Measurements from ENCODE around the gene SAP130. TPM values are rescaled to one million over a fixed set of nuclear protein-coding genes. Genes with fewer than 3 reads are reported as not detected.

Gene SAP130
- 10 to 100 TPM; 47.7 to 58.9 TPM for total RNA-seq
- 40.1 TPM for polyA plus RNA-seq (2013, experiment 1 of 2)
- polyA plus RNA-seq (2013, experiment 2 of 2): 37.6 TPM
- long read RNA-seq, experiment 1, full-length matches to known transcripts: 3 of 27 reads
- long read RNA-seq, experiment 1, partial matches to known transcripts: 15 of 27 reads
- long read RNA-seq, experiment 1, other reads (novel, unspliced or antisense): 9 of 27 reads
- long read RNA-seq, experiment 2, full-length matches to known transcripts: 38 of 90 reads
- long read RNA-seq, experiment 2, partial matches to known transcripts: 13 of 90 reads
- long read RNA-seq, experiment 2, other reads (novel, unspliced or antisense): 39 of 90 reads
- long read RNA-seq, experiment 3, full-length matches to known transcripts: 2 of 10 reads
- long read RNA-seq, experiment 3, partial matches to known transcripts: 5 of 10 reads
- long read RNA-seq, experiment 3, other reads (novel, unspliced or antisense): 3 of 10 reads
- long read RNA-seq, experiment 4, partial matches to known transcripts: 5 of 7 reads
- long read RNA-seq, experiment 4, other reads (novel, unspliced or antisense): 2 of 7 reads

DNA sequence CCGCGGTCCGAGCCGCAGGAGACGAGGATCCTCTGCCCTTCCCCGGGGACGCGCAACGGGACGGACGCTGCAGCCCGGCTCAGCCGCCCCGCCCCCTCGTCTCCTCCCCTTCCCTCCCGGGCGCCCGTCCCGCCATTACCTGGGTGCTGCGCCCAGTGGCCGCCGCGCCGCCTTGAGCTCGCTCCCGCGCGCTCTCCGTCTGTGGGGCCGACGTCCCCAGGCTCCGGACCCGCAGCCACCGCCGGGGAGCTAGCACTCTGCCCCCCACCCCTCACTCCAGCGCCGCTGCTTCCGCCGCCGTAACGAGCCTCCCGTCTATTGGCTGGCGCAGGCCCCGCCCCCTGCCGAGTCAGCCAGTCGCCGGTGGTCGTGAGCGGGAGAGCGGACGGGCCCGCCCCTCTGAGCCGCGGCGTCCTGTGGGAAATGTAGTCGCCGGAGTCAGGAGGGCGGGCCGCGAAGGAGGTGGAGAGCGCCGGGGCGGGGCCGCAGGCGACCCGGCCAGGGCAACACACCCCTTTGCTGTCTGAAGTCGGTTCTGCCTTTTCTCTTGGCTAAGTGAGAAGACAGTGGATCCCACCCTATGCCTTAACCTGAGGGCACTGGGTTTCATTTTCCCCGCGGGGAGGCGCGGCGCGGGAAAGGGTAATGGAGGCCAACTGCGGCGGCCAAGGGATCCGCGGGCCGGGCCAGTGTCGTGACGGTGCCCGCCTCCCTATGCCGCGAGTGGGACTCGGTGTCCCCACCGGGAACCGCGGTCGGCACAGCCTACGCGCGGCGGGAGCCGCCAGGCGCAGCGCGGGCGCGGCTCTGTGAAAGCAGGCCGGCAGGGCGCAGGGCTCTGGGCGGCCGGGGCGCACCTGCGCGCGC is at the start of gene SAP130:
Gene SAP130, minus strand, starts transcription at position 259 of the 867 bp plus-strand sequence. CDS start 1,767 bp downstream, outside the sequence.
- H3K27me3 ChIP-seq (ENCODE audit: control insufficient read depth, insufficient read depth, low read length, poor library complexity, severe bottlenecking): peaks cover 28% of the 10 kb centered on the region
- TF ChIP-seq, protein P1, sequence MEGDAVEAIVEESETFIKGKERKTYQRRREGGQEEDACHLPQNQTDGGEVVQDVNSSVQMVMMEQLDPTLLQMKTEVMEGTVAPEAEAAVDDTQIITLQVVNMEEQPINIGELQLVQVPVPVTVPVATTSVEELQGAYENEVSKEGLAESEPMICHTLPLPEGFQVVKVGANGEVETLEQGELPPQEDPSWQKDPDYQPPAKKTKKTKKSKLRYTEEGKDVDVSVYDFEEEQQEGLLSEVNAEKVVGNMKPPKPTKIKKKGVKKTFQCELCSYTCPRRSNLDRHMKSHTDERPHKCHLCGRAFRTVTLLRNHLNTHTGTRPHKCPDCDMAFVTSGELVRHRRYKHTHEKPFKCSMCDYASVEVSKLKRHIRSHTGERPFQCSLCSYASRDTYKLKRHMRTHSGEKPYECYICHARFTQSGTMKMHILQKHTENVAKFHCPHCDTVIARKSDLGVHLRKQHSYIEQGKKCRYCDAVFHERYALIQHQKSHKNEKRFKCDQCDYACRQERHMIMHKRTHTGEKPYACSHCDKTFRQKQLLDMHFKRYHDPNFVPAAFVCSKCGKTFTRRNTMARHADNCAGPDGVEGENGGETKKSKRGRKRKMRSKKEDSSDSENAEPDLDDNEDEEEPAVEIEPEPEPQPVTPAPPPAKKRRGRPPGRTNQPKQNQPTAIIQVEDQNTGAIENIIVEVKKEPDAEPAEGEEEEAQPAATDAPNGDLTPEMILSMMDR (conservative IDR thresholded peaks at IDR 0.05): peak; percentile 24
- WGBS, 2 experiments (ENCODE audit: insufficient coverage in 1 of 2, insufficient read length in 1 of 2): 0 to 1% methylated on average over 52 to 106 of the region's 106 CpGs
- peak; percentile 99 for DNase-seq
- Mint-ChIP-seq H3K27ac (peak within 1 kb of the TSS; percentile 93), H3K36me3 (ENCODE audit: low read depth) (peaks cover 9% of the 10 kb centered on the region), H3K27me3 (ENCODE audit: insufficient read depth) (peaks cover 33% of the 10 kb centered on the region), H3K9me3 (peaks cover 21% of the 10 kb centered on the region), H3K4me3 (peak within 1 kb of the TSS; percentile 90), H3K4me1 (peaks cover 9% of the 10 kb centered on the region)
- H3K27ac ChIP-seq (ENCODE audit: low read depth, low read length): peak within 1 kb of the TSS; percentile 89
- H3K9me3 ChIP-seq (ENCODE audit: control insufficient read depth, low read length): peaks cover 17% of the 10 kb centered on the region
- peaks cover 18% of the 10 kb centered on the region for H3K36me3 ChIP-seq (ENCODE audit: control insufficient read depth, insufficient read depth, low read length)
- H3K4me3 ChIP-seq (ENCODE audit: low read length): peak within 1 kb of the TSS; percentile 85
- peak within 1 kb of the TSS; percentile 74 for H3K9ac ChIP-seq (ENCODE audit: extremely low read depth, low read length, poor library complexity, severe bottlenecking)
- no peaks in the 10 kb centered on the region for H3K4me1 ChIP-seq (ENCODE audit: control insufficient read depth, insufficient read depth, low read length)

GRCh38 chr2:128076461-128077106 is 48.7 kb upstream of the SAP130 start:
- TF ChIP-seq, protein P1 (conservative IDR thresholded peaks at IDR 0.05): no peak
- H3K36me3 ChIP-seq (ENCODE audit: control insufficient read depth, insufficient read depth, low read length): no peaks in the 10 kb centered on the region
- H3K9me3 ChIP-seq (ENCODE audit: control insufficient read depth, low read length): no peaks in the 10 kb centered on the region
- no peaks in the 10 kb centered on the region for H3K4me1 ChIP-seq (ENCODE audit: control insufficient read depth, insufficient read depth, low read length)
- H3K9ac ChIP-seq (ENCODE audit: extremely low read depth, low read length, poor library complexity, severe bottlenecking): no peak overlapping the region
- 94 to 96% methylated on average over 5 to 7 of the region's 7 CpGs for WGBS, 2 experiments (ENCODE audit: insufficient coverage in 1 of 2, insufficient read length in 1 of 2)
- H3K4me3 ChIP-seq (ENCODE audit: low read length): no peak overlapping the region
- no peak overlapping the region for H3K4me3 Mint-ChIP-seq
- no peaks in the 10 kb centered on the region for H3K36me3 Mint-ChIP-seq (ENCODE audit: low read depth)
- no peak for DNase-seq
- no peak overlapping the region for H3K27ac Mint-ChIP-seq
- H3K4me1 Mint-ChIP-seq: no peaks in the 10 kb centered on the region
- H3K9me3 Mint-ChIP-seq: peaks cover 6% of the 10 kb centered on the region
- H3K27ac ChIP-seq (ENCODE audit: low read depth, low read length): no peak overlapping the region
- H3K27me3 ChIP-seq (ENCODE audit: control insufficient read depth, insufficient read depth, low read length, poor library complexity, severe bottlenecking): no peaks in the 10 kb centered on the region
- peaks cover 7% of the 10 kb centered on the region for H3K27me3 Mint-ChIP-seq (ENCODE audit: insufficient read depth)

- peaks cover 2% of the 10 kb centered on the region for H3K27me3 Mint-ChIP-seq (ENCODE audit: insufficient read depth)
- Histone ChIP-seq H3K27me3 (ENCODE audit: control insufficient read depth, insufficient read depth, low read length, poor library complexity, severe bottlenecking) (no peaks in the 10 kb centered on the region), H3K9ac (ENCODE audit: extremely low read depth, low read length, poor library complexity, severe bottlenecking) (no peak overlapping the region), H3K4me1 (ENCODE audit: control insufficient read depth, insufficient read depth, low read length) (no peaks in the 10 kb centered on the region), H3K4me3 (ENCODE audit: low read length) (no peak overlapping the region), H3K36me3 (ENCODE audit: control insufficient read depth, insufficient read depth, low read length) (no peaks in the 10 kb centered on the region), H3K27ac (ENCODE audit: low read depth, low read length) (no peak overlapping the region), H3K9me3 (ENCODE audit: control insufficient read depth, low read length) (no peaks in the 10 kb centered on the region)
- no peaks in the 10 kb centered on the region for H3K4me1 Mint-ChIP-seq
- TF ChIP-seq, protein P1 (conservative IDR thresholded peaks at IDR 0.05): no peak
- H3K4me3 Mint-ChIP-seq: no peak overlapping the region
- no peak for DNase-seq
- no peak overlapping the region for H3K27ac Mint-ChIP-seq
- WGBS, 2 experiments (ENCODE audit: insufficient coverage in 1 of 2, insufficient read length in 1 of 2): 90 to 91% methylated on average over 2 to 3 of the region's 3 CpGs
- no peaks in the 10 kb centered on the region for H3K36me3 Mint-ChIP-seq (ENCODE audit: low read depth)
- H3K9me3 Mint-ChIP-seq: peaks cover 6% of the 10 kb centered on the region
These were observed 45.4 kb upstream of the SAP130 start for GRCh38 chr2:128073278-128073677.
